Cardiac fibroblast (primary cell): ENCODE results near the gene CCDC187.

ENCODE experiments used
- DNase-seq, 2 donors: peaks; one replicate each; pipeline versions ENCODE4 v3.0.0 to v3.0.0-alpha.2; 2010; ENCODE audit warnings: low read depth in 2 of 2
- H3K4me3 ChIP-seq, 2 donors: replicated peaks in 1 of 2; 1 replicate in 1 of 2; 2 replicates in 1 of 2; pipeline ENCODE4 v1.5.1; 2011; ENCODE audit warnings: low read depth in 2 of 2, low read length in 2 of 2, mild to moderate bottlenecking in 2 of 2, moderate library complexity in 1 of 2
- TF ChIP-seq, protein P1 (sequence below): IDR thresholded peaks from one replicate; pipeline ENCODE4 v1.5.1; 2011; ENCODE audit warnings: low read depth, mild to moderate bottlenecking, low read length, inconsistent platforms

Gene CCDC187

DNA sequence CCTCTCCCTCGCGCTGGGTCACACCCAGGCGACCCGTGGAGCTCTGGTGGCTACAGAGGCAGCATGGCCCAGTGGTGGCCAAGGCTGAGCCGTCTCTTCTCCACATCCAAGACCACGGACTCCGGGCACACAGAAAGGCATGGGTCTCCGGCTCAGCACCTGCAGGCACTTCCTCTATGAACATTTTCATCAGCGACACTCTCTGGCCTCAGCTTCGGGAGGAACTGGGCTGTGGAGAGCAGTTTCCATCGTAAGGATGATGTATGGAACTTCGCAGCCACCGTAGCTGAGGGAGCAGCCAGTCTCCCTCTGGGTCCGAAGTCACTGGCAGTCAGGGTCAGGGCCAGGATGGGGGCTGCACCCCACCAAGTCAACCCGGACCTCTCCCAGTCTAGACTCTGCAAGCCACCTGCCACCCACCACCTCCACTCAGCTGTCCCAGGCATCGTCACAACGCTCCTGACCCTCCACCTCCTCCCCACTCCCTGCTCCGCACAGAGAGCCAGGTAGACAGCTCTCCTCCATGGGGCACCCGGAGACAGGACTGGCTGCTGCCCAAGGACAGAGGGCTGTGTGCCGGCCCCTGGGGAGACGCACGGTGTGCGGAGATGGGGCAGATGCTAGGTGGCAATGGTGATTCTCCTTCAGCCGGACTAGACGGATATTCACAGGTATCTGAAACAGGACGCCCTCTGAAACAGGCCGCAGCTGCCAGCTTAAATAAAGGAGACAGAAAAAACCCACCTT is 68.0 kb downstream of the CCDC187 start:
- DNase-seq: no peak
- H3K4me3 ChIP-seq: no peak overlapping the region
- TF ChIP-seq, protein P1, sequence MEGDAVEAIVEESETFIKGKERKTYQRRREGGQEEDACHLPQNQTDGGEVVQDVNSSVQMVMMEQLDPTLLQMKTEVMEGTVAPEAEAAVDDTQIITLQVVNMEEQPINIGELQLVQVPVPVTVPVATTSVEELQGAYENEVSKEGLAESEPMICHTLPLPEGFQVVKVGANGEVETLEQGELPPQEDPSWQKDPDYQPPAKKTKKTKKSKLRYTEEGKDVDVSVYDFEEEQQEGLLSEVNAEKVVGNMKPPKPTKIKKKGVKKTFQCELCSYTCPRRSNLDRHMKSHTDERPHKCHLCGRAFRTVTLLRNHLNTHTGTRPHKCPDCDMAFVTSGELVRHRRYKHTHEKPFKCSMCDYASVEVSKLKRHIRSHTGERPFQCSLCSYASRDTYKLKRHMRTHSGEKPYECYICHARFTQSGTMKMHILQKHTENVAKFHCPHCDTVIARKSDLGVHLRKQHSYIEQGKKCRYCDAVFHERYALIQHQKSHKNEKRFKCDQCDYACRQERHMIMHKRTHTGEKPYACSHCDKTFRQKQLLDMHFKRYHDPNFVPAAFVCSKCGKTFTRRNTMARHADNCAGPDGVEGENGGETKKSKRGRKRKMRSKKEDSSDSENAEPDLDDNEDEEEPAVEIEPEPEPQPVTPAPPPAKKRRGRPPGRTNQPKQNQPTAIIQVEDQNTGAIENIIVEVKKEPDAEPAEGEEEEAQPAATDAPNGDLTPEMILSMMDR: no peak

DNA sequence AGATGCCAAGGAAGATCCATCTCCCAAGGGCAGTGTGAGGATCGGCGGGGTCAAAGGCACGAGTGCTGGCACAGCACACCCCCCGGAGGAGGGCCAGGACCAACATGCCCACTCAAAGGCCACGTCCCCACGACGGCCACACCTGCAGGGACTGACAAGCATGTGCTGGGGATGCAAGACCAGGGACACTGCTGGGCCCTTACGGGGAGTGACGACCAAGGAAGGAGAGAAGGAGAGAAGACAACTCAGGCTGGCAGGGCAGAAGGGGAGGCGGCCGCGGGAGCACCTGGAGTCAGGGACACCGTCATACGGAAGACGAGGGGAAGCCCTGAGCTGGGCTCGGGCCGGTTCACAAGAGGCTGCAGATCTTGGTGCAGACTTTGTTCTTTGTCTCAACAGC is 68.7 kb downstream of the CCDC187 start:
- DNase-seq: no peak
- H3K4me3 ChIP-seq: no peak overlapping the region
- TF ChIP-seq, protein P1: no peak

DNA sequence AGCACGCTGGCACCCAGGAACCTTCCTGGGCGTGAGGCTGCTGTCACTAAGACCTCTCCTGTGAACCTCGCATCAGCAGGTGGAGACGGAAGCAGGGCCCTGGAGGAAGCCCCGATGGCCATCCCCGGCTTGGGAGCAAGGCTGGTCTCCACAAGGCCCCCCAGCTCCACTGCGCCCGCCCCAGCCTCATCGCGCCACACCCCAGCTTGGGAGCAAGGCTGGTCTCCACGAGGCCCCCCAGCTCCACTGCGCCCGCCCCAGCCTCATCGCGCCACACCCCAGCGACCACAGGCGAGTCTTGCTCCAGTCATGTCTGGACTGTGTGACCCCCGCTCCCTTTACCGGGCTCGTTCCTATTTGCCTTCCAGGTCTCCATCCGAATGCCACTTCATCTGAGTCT is 69.3 kb downstream of the CCDC187 start:
- TF ChIP-seq, protein P1: no peak
- H3K4me3 ChIP-seq: no peak overlapping the region
- no peak for DNase-seq

DNA sequence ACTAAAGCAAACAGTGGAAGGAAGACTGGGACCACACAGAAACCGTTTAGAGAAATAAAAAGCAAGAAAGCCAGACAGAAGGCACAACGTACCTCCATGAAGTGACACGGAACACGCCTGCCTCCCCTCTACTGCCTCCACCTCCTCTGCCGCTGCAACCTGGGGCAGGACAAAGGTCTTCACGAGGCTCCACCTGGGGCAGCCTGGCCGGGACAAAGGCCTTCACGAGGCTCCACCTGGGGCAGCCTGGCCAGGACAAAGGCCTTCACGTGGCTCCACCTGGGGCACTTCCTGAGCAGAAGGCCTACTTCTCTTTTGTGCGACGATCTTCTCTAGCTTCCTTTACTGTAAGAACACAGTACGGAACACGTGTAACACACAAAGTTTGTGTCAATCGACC is 70.0 kb downstream of the CCDC187 start:
- no peak overlapping the region for H3K4me3 ChIP-seq
- no peak for DNase-seq
- TF ChIP-seq, protein P1: no peak

DNA sequence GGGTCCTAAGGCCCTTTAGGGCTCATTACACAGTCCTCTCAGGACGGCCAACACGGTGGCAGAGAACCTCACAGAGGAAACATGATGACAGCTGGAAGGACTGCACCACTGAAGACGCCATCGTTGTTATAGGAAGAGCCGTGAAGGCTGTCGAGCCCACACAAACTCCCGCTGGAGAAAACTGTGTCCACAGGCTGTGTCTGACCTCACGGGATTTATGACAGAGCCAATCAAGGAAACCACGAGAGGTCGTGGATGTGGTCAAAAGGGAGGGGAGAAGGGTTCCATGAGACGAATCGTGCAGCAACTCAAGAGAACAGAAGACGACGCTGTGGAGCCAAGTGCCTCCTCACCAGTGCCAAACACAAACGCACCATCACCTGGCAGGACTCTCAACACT is 70.5 kb downstream of the CCDC187 start:
- no peak for DNase-seq
- TF ChIP-seq, protein P1: no peak
- no peak overlapping the region for H3K4me3 ChIP-seq

DNA sequence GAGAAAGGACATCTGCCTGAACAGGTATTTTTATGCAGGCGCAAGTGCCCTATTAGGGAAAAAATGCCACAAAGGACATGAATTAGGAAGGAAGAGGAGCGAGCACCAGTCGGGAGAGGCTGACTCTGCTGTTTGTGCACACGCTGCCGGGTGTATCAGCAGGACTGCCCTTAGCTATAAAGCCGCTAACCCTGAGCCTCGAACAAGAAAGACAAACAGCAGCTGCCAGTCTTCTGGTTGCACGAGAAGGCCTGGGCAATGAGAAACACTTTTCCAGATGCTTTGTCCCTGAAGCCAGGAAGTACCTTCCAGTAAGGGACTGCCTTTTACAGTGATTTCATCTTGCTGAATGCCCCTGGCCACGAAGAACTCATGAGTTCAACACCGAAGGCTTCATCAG is 70.9 kb downstream of the CCDC187 start:
- TF ChIP-seq, protein P1: no peak
- H3K4me3 ChIP-seq: no peak overlapping the region
- DNase-seq: no peak
